Esophagus mucosa (tissue), 1 donor: ENCODE results near the gene SOD1. TPM values are rescaled to one million over a fixed set of nuclear protein-coding genes. Genes with fewer than 3 reads are reported as not detected.
"Not testable (repeated sequence)": the region's sequence is repeated elsewhere in the genome, so short reads cannot be mapped to it uniquely, and the experiment has no call there.

Experiments
- ATAC-seq: fragments of 200-7000 bp; cut with Tn5 transposase; one replicate; pipeline ENCODE4 v1.9.1; 2020
- total RNA-seq: library from RNA; stranded (reverse); gene quantifications from one replicate; pipeline ENCODE4 v1.2.4, GENCODE V29; 2023
- donor health status: DM: yes; HTN: yes; CAD: no.

The SOD1 gene
- 167 TPM for total RNA-seq

DNA sequence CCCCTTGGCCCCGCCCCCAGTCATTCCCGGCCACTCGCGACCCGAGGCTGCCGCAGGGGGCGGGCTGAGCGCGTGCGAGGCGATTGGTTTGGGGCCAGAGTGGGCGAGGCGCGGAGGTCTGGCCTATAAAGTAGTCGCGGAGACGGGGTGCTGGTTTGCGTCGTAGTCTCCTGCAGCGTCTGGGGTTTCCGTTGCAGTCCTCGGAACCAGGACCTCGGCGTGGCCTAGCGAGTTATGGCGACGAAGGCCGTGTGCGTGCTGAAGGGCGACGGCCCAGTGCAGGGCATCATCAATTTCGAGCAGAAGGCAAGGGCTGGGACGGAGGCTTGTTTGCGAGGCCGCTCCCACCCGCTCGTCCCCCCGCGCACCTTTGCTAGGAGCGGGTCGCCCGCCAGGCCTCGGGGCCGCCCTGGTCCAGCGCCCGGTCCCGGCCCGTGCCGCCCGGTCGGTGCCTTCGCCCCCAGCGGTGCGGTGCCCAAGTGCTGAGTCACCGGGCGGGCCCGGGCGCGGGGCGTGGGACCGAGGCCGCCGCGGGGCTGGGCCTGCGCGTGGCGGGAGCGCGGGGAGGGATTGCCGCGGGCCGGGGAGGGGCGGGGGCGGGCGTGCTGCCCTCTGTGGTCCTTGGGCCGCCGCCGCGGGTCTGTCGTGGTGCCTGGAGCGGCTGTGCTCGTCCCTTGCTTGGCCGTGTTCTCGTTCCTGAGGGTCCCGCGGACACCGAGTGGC is at the start of gene SOD1:
SOD1 (plus strand) TSS at position 158 of the 723 bp plus-strand sequence; CDS start at position 235, 77 bp downstream.
- peak; percentile 96 for ATAC-seq

DNA sequence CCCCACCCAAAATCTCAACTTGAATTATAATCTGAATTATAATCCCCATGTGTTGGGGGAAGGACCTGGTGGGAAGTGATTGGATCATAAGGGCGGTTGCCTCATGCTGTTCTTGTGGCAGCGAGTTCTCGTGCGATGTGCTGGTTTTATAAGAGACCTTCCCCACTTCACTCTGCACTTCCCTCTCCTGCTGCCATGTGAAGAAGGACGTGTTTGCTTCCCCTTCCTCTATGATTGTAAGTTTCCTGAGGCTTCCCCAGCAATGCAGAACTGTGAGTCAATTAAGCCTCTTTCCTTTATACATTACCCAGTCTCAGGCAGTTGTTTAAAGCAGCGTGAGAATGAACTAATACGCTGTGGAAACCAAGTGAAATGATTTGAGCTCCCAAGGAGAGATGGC is 48.0 kb upstream of the SOD1 start:
- no peak for ATAC-seq

DNA sequence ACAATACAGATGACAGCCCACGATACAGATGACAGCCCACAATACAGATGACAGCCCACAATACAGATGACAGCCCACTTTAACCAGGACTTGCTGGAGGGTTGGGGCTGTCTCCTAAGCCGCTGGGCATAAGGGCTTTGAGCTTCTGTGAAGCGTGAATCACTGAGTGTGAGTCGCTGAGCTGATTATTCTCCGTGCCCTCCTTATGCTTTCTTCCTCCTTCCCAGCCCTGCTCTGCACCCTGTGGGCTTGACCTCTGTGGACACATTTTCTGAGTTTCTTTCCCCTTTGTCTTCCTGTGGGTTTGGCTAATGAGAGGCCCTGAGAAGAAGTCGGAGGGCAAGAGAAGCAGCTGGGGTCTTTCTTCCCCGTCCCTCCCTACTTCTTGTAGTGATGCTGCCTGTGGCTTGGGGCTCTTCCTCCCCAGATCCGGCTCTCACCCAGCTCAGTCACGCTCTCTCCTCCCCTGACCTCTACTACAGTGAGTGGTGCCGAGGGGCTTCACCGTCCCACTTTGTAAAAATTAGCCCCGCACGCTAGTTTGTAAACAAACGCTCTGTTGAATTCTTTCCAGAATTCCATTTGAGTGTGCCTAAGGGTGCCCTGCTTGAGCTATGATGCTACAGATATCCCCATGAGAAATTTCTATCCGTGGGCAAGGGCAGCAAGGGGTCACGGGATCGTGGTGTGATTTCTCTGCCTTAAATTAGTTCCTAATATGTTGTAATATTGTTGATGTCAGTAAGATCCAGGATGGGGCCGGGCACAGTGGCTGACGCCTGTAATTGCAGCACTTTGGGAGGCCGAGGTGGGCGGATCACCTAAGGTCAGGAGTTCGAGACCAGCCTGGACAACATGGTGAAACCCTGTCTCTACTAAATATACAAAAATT is 46.4 kb upstream of the SOD1 start:
- ATAC-seq = peak; percentile 60

DNA sequence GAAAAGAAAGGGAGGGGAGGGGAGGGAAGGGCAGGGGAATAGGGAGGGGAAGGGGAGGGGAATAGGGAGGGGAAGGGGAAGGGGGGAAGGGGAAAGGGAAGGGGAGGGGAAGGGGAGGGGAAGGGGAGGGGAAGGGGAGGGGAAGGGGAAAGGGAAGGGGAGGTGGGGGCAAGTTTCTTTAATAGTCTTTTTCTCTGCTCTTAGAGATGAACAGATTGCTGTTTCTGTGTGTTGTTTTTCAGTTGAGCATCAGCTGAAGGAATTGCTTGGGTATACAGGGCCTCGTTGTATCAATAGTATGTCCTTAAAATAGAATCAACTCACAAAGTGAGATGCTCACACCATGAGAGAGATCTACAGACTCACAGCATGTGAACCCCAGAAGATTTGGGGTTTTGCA is 44.8 kb upstream of the SOD1 start:
- no peak for ATAC-seq

DNA sequence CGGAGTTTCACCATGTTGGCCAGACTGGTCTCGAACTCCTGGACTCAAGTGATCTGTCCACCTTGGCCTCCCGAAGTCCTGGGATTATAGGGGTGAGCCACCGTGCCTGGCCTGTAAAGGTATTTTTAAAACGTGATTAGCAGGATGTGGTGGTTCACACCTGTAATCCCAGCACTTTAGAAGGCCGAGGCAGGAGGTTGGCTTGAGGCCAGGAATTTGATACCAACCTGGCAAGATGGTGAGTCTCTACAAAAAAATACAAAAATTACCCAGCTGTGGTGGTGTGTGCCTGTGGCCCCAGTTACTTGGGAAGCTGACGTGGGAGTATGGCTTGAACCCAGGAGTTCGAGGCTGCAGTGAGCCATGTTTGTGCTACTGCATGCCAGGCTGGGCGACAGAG is 43.3 kb upstream of the SOD1 start:
- no peak for ATAC-seq

DNA sequence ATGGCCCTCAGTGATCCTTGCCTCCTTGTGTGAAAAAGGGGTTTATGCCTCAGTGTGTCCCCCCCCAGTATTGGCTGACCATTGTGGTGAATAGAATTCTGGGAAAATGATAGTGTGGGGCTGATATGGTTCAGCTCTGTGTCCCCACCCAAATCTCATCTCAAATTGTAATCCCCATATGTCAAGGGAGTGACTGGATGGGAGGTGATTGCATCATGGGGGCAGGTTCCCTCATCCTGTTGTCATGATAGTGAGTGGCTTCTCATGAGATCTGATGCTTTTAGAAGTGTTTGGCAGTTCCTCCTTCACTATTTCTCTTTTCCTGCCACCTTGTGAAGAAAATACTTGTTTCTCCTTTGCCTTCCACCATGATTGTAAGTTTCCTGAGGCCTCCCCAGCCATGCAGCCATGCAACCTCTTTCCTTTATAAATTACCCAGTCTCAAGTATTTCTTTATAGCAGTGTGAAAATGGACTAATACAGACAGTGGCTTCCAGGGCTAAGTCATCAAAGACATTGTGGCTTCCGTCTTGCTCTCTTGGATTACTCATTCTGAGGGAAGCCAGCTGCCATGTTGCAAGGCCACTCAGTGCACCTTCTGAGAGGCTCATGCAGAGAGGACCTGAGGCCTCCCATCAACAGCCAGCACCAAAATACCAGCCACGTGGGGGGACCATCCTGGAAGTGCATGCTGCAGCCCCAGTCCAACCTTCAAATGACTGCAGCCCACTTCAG is 40.6 kb upstream of the SOD1 start:
- ATAC-seq = no peak

DNA sequence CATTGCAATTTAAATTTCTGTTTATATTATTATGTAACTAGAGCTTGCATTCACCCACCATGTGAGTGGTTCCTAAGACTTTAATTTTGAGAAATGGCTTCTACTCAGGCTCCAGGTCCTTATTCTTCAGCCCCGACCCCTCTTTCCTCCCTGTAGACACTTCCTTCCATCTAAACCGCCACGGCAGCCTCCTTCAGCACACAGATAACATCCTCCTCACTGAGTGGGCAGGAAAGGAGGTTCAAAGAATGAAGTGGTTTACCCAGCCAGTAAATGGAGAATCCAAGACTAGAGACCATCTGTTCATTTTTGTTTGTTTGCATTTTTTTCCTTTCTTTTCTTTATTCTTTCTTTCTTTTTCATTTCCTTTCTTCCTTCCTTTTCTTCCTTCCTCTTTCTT is 37.1 kb upstream of the SOD1 start:
- no peak for ATAC-seq

DNA sequence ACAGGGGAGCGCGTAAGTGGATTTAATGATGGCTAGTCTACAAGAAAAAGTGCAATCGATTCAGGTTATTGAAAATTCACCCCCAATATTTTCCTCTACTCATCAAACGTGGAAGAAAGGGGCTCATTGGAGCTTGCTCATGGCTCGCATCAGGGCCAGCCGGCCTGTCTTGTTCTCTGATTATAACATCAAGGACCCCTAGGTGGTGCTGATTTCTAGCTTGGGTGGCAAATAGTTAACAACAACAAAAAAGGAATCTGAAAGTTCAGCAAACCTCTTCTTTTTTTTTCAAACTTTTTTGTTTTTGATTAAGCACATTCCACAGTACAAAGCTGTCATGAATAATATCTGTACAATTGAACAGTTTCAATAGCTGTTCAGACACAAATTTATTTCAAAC is 35.8 kb upstream of the SOD1 start:
- ATAC-seq = no peak

DNA sequence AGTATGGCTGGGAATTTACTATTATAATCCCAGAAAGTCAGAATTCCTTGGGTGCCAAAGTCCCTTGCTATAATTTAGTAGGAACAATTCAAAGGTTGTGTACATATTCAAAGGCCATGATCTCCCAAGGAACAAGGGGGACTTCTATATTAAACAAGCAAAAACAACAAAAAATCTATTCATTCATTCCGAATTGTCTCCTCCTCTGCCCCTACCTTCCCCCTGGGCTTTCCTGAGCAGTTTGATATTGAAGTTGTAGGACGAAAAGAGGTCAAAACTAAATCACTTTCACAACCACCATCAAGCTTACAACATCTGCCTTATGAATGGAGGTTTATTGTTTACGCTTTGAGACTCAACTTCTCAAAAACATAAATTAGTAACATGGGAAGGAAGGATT is 35.3 kb upstream of the SOD1 start:
- no peak for ATAC-seq

DNA sequence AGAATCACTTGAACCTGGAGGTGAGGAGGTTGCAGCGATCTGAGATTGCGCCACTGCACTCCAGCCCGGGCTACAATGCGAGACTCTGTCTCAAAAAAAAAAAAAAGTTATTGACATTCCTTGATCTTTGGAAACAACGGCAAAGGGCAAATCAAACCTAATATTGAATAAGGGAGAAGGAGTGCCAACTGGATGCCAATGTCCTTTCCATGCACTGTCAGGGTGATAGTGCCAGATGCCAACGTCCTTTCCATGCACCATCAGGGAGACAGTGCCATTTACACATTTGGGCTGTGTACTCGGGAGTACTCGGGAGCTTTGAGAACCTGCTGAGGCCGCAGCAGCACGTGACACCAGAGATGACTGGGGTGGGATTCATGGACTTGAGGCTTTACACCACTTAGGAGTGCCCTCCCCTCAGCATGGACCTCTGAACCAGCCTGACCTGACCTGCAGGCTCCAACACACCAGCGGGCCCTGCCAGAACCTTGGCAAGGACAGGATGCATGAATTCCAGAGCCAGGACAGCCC is 34.5 kb upstream of the SOD1 start:
- ATAC-seq = no peak

DNA sequence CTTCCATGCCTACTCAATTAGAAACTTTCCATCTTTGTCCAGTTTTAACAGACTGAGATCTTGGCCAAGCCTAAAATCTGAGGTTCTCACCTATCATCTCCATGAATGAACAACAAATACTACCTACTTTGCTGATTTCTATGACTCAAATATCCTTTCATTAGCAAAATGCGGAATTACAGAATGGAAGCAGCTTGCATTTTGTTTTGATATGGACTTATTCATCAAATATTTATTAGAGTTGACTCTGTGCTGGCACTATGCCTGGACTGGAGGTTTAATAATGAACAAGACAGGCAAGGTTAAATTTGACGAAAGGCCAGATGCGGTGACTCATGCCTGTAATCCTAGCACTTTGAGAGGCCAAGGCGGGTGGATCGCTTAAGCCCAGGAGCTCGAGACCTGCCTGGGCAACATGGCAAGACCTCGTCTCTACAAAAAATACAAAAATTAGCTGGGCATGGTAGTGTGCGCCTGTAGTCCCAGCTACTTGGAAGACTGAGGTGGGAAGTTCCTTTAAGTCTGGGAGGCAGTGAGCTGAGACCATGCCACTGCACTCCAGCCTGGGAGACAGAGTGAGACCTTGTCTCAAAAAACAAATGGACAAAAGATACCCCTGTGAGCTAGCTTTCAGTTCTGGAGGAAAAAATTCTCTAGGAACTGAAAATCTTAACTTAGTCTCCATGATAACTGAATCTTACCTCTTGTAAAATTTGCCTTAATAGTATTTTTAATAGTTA is 29.4 kb upstream of the SOD1 start:
- peak; percentile 91 for ATAC-seq

DNA sequence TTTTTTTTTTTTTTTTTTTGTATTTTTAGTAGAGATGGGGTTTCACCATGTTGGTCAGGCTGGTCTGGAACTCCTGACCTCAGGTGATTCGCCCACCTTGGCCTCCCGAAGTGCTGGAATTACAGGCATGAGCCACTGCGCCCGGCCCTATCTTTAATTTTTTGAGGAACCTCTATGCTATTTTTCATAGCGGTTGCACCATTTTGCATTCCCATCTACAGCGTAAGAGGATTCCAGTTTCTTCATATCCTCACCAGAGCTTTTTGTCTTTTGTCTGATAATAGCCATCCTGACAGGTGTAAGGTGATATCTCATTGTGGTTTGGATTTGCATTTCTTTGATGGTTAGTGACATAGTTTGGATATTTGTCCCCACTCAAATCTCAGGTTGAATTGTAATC is 27.6 kb upstream of the SOD1 start:
- not testable (repeated sequence) for ATAC-seq

DNA sequence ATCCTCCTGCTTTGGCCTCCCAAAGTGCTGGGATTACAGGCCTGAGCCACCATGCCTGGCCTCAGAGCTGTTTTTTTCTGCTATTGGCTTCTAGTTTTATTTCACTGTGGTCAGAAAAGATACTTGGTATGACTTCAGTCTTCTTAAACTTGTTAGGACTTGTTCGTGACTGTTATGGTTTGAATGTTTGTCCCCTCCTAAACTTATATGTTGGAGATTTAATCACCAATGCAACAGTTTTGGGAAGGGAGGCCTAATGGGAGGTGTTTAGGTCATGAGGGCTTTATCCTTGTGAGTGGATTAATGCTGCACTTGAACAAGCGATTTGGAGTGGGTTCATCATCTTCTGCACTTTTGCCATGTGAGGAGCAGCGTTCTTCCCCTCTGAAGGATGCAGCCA is 24.5 kb upstream of the SOD1 start:
- ATAC-seq = no peak

DNA sequence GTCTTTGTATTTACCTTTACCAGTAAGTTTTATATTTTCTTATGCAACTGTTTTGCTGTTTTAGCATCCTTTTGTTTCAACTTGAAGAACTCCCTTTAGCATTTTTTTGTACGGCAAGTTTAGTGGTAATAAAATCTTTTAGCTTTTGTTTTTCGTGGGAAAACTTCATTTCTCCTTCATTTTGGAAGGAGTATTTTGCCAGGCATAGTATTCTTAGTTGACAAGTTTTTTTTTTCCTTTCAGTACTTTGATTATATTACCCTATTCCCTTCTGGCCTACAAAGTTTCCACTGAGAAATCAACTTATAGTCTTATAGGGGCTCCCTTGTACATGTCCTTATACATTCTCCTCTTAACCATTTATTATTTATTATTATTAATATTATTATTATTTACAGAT is 22.6 kb upstream of the SOD1 start:
- ATAC-seq = no peak

DNA sequence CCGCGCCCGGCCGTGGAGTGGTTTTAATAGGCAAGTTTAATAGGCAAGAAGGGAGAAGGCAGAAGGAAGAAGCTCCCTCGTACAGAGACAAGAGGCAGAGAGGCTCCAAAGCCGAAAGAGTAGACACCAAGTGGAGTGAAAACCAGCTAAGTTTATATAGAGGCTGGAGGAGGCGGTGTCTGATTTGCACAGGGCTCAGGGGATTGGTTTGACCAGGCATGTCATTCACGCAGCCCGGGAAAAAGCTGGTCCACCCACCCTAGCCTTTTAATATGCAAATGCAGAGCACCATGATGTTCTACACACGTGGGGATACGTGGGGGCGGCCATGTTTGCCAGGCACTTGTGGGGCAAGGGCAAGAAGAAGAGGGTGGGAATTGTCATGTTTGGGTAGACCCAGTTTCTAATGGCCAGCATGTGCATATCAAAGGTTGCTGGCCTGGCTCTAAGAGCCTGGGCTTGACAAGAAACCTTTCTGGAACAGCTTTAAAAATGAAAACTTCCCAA is 18.0 kb upstream of the SOD1 start:
- no peak for ATAC-seq

DNA sequence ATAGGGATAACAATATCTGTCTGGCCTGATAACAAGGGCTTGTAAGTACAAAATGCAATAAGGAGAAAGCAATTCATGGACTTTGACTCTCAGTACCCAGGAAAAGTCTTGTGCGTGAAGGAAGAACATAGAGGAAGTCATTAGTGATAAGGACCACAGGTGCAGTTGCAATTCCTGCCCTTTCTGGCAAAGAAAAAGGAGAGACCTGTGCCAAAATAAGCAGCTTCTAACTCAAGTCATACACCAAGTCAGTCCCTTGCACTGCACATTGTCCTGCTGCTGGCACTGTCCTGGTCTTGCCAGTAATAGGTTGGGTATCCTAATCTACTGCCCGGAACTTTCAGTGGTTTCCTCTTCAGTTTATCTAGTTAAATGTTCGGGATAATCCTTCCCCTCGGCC is 14.8 kb upstream of the SOD1 start:
- peak; percentile 26 for ATAC-seq

DNA sequence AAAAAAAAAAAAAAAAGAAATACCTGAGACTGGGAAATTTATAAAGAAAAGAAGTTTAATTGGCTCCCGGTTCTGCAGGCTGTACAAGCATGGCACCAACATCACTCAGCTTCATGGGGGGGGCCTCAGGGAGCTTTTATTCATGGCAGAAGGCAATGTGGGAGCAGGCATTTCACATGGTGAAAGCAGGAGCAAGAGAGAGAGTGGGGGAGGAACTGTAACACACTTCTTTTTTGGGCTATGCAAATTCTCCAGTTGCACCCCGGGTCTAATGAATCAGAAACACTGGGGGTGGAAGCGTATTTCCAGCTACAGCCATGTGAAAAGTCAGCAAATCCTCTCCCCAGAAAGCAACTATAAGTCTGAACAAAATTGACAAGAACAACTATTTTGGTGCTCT is 11.8 kb upstream of the SOD1 start:
- no peak for ATAC-seq

DNA sequence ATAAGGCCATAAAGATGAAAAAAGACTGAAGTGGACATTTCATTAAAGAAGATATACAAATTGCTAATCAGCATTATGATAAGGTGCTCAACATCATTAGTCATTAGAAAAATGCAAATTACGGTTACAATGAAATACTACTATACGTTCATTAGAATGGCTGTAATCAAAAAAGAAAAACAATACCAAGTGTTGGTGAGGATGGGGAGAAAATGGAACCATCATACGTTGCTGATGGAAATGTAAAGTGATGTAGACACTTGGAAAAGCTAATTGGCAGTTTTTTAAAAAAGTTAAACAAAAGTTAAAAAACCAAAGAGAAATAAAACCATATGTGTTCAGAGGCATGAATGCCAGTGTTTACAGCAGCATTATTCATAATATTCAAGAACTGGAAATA is 8.6 kb upstream of the SOD1 start:
- no peak for ATAC-seq

DNA sequence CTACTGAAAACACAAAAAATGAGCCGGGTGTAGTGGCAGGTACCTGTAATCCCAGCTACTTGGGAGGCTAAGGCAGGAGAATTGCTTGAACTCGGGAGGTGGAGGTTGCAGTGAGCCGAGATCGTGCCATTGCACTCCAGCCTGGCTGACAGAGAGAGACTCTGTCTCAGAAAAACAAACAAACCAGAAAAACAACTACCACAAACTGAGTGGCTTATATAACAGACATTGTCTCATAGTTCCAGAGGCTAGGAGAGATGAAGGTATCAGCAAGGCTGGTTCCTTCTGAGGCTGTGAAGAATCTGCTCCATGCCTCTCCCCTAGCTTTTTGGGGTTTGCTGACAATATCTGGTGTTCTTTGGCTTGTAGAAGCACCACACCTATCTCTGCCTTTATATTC is 8.0 kb upstream of the SOD1 start:
- not testable (repeated sequence) for ATAC-seq

DNA sequence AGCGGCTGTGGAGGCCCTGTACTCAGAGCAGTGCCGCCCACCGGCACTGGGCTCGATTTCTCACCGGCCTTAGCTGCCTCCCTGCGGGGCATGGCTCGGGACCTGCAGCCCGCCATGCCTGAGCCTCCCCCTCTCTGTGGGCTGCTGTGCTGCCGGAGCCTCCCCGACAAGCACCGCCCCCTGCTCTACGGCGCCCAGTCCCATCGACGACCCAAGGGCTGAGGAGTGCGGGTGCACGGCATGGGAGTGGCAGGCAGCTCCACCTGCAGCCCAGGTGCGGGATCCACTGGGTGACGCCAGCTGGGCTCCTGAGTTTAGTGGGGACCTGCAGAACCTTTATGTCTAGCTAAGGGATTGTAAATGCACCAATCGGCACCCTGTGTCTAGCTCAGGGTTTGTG is 5.2 kb upstream of the SOD1 start:
- ATAC-seq = no peak

DNA sequence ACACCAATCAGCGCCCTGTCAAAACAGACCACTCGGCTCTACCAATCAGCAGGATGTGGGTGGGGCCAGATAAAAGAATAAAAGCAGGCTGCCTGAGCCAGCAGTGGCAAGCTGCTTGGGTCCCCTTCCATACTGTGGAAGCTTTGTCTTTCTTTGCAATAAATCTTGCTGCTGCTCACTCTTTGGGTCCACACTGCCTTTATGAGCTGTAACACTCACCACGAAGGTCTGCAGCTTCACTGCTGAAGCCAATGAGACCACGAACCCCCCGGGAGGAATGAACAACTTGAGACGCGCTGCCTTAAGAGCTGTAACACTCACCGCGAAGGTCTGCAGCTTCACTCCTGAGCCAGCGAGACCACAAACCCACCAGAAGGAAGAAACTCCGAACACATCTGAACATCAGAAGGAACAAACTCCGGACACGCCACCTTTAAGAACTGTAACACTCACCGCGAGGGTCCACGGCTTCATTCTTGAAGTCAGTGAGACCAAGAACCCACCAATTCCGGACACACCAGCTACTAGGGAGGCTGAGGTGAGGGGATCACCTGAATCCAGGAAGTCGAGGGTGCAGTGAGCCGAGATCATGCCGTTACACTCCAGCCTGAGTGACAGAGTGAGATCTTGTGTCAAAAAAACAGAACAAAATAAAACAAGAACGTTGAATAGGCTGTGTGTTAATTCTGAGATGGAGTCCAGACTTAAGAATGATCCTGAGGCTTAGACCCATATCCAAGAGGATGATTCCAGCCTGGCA is 4.5 kb upstream of the SOD1 start:
- ATAC-seq = not testable (repeated sequence)
